GM19438 (cell line): ENCODE data around the gene S100P.
"Not testable (repeated sequence)": the region's sequence is repeated elsewhere in the genome, so short reads cannot be mapped to it uniquely, and the experiment has no call there.

Source experiments
- ATAC-seq: cut with Tn5 transposase; IDR thresholded peaks from one replicate; pipeline ENCODE4 v1.9.1; 2021; ENCODE audit warnings: low read depth; ENCODE audit not compliant: unreplicated experiment

Gene S100P

DNA sequence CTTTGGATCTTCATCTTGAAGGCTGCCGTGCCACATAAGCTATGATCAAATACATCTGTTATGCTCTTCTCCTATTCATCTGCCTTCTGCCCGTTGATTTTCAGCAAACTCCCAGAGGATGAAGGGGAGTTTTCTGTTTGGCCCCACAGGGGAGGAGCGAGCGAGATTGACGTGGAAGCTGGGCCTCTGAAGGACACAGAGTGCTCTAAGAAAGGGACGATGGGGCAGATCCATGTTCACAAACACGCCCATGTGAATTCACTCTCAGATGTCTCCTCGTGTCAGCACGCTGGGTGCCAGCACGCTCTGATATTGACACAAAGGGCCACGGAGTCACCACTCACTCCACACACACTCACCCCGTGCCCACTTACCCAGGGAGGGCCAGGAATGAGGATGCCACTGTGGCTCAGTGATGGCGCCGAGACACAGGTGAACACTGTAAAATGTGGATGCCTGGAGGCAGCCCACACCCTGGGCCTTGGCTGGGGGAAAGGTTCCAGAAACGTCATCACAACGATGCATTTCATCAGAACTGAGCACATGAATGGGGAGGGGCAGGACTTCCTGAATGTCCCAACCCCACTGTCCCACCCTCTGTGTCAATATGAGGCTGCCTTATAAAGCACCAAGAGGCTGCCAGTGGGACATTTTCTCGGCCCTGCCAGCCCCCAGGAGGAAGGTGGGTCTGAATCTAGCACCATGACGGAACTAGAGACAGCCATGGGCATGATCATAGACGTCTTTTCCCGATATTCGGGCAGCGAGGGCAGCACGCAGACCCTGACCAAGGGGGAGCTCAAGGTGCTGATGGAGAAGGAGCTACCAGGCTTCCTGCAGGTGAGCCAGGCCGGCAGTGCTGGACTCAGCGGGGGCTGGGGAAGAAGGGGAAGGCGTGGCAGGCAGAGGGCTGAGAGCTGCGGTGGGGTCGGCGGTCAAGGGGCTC is at the start of gene S100P:
Gene S100P (plus strand): TSS at position 648 of the 946 bp plus-strand sequence. CDS start 55 bp downstream, at position 703.
- ATAC-seq: no peak

DNA sequence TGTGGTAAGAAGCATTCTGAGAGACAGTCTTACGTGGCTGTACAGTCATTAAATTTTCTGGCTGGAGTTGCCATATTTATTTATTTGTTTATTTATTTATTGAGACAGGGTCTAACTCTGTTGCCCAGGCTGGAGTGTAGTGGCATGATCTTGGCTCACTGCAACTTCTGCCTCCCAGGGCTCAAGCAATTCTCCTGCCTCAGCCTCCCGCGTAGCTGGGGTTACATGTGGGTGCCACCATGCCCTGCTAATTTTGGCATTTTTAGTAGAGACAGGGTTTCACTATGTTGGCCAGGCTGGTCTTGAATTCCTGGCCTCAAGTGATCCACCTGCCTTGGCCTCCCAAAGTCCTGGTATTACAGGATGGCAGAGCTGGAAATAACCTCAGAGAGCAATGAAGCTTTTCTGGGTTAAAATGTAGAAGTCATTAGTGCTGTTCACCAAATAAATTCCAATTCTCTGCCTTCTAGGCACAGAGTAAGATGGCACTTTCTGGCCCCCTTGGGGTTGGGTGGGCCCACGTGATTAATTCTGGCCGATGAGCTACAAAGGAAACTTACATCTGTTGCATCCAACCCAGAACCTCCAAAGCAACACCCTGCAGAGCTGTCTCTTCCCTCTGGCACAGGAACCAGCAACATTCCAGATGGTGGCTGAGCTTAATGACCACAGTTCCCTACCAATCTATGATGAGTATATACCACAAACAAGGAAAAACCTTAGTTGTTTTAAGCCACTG is 48.7 kb upstream of the S100P start:
- no peak for ATAC-seq

DNA sequence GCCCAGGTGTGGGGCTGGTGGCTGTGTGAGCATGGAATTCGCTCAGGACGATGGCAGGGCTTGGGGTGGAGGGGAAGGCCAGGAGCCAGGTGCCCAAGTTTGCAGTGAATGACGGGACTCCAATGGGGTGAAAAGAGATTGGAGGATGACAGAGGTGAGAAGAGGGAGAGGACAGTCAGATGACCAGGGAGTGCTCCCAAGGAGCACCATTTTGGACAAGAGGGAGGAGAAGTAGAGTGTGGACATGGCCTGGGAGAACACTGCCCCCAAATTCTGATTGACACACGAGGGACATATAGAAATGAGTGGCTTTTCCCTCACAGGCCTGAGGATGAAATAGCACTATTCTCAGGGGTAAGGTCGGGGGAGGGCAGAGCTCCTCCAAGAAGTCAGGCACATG is 46.5 kb upstream of the S100P start:
- no peak for ATAC-seq

DNA sequence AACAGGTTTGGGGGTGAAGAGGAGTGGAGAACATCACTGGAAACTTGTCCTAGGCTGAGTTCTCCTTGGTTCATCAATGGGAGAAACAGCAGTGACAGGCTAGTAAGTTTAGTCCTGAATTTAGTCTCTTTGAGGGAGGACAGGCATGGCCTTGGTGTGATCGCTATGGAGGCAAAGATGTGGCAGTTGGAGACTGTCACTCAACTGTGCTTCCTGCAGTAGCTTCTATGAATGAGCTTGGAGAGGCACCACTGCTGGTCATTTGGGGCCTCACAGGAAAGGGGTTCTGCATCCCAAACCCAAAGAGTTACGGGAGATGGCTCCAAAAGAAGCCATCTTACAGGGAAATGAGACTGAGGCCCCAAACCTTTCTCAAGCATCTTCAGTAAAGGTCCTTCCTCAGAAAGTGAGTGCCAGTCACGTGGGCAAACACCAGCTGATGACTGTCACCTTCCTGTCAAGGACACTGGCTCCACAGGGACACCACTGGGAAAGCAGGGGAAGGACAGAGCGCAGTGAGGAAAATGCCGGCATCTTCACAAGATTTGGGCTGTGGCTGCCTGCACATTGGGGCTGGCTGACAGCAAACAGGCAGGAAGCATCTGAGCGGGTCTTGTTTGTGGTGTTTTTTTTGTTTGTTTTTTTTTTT is 46.0 kb upstream of the S100P start:
- ATAC-seq: no peak

DNA sequence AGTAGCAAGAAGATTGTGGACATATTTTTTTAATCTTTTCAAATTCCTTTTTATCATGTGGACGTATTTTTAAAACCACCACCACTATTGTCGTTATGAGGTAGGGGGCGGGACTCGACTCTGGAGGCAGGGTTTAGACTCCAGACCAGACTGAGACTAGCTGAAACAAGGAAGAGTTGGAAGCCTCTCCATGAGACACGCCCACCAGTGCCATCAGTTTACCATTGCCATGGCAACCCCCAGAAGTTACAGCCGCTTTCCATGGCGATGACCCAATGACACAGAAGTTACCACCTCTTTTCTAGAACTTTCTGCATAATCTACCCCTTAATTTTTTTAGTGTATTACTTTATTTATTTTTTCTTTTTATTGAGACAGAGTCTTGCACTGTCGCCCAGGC is 44.5 kb upstream of the S100P start:
- ATAC-seq: no peak

DNA sequence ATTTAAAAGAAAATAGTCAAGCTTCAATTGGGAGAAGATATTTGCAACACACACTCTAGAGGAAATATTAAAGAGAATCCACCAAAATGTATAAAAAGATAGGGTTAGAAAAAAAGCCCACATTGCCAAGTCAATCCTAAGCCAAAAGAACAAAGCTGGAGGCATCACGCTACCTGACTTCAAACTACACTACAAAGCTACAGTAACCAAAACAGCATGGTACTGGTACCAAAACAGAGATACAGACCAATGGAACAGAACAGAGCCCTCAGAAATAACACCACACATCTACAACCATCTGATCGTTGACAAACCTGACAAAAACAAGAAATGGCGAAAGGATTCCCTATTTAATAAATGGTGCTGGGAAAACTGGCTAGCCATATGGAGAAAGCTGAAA is 39.5 kb upstream of the S100P start:
- ATAC-seq: not testable (repeated sequence)

DNA sequence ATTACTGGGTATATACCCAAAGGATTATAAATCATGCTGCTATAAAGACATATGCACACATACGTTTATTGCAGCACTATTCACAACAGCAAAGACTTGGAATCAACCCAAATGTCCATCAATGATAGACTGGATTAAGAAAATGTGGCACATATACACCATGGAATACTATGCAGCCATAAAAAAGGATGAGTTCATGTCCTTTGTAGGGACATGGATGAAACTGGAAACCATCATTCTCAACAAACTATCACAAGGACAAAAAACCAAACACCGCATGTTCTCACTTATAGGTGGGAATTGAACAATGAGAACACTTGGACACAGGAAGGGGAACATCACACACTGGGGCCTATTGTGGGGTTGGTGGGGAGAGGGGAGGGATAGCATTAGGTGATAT is 38.4 kb upstream of the S100P start:
- ATAC-seq: not testable (repeated sequence)

DNA sequence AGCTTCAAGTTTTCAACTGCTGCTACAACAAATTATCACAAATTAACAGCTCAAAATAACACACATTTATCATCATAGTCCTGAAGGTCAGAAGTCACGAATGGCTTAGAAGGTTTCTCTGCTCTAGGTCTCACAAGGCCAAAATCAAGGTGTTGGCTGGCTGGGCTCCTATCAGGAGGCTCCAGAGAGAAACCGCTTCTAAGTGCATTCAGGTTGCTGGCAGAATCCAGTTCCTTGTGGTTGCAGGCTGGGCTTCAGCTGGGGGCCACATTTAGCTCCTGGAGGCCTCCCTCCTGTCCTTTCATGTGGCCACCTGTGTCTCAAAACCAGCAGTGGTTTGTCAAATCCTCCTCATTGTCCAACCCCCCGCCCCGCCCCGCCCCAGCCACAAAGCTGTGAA is 37.8 kb upstream of the S100P start:
- ATAC-seq: no peak

DNA sequence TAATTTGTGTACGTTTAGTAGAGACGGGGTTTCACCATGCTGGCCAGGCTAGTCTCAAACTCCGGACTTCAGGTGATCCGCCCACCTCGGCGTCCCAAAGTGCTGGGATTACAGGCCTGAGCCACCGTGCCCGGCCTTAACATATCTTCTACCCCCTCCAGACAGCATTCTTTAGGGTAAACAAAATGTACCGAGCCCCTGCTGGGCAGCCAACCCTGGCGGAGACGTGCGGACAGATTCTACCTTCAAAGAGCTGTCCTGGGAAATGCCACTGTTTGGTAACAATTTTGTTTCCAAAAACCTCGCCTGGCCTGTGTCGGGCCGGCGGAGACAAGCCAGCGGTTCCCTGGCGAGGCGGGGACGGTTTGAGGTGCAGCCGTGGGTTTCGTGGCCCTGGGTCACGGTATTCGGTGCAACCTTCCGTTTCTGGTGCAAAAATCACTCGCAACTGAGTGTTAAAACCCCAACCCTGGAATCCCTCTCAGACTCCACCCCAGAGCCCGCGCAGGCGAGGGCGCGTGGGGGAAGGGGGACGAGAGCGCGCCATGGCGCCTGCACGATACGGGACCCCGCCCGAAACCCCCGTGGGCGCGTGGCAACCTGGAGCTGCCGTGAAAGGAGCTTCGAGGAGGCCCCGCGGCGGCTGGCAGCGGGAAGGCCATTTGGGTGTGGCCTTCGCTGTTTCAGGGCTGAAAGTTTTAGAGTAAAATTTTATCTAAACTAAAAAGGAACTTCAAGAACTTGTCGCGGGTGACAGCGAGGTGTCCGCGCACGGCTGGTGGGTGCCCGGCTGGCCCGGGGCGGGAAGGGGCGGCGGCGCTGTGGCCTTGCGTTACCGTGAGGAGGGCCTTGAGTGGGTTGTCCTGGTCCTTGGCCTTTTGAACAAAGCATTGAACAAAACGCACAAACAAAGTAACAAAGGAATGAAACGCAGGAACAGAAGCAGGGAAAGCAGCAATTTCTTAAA is 36.2 kb upstream of the S100P start:
- ATAC-seq: no peak

DNA sequence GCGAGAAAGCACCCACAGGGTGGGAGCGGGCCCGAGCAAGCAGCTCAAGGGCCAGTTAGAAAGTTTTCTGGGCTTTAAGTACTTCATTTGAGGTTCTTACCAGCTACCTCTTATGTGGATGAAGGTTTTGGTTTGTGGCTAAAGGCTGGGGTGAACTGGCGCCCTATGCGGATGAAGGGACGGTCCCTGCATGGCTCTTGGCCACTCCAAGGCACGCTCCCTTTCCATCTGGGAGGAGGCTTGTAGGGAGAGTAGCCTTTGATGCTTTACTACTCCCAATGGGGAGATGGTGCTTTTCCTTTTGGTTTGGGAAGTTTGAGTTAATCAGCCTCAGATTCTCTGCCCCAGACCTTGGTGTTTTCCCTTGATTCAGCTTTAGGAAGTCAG is 35.5 kb upstream of the S100P start:
- ATAC-seq: no peak

DNA sequence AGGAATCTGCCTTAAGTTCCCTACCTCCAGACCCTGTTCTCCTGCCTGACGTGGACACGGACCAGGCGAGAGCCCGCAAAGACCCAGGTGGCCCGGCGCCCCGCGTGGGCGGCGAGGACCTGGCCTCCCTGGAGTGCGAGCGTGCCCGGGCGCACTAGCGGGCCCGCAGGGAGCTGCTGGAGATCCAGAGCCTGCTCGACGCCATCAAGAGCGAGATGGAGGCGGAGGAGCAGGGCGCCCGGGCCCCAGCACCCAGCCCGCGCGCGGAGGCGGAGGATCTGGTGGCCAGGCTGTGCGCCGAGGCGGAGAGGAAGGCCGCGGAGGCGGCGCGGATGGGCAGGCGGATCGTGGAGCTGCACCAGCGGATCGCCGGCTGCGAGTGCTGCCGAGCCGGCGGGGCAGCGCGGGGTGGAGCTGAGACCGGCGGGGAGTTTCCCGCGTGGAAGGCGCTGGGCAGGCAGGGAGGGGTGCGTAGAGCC is 35.0 kb upstream of the S100P start:
- no peak for ATAC-seq

DNA sequence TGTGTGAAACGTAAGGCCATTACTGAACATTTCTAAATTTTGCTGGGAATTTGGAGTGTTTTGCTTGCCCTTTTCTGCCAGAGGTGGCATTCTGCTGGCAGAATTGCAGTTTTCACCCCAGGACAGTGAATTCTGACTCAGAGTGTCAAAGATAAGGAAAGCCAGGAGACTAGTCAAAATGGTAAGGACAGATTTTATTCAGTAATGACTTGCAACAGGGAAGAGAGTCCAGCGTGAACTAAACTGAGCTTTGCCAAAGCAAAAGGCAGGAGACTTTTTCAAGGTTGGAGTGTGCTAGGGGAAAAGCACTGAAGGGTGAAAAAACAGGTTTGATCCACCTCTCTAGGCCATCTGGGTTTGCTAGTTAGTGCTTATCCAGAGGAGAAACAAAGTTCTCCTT is 33.8 kb upstream of the S100P start:
- no peak for ATAC-seq

DNA sequence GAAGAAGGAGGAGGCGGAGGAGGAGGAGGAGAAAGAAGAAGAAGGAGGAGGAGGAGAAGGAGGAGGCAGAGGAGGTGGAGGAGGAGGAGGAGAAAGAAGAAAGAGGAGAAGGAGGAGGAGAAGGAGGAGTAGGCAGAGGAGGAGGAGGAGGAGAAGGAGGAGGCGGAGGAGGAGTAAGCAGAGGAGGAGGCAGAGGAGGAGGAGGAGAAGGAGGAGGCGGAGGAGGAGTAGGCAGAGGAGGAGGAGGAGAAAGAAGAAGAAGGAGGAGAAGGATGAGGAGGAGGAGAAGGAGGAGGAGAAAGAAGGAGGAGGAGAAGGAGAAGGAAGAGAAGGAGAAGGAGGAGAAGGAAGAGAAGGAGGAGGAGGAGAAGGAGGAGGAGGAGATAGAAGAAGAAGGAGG is 33.2 kb upstream of the S100P start:
- no peak for ATAC-seq

DNA sequence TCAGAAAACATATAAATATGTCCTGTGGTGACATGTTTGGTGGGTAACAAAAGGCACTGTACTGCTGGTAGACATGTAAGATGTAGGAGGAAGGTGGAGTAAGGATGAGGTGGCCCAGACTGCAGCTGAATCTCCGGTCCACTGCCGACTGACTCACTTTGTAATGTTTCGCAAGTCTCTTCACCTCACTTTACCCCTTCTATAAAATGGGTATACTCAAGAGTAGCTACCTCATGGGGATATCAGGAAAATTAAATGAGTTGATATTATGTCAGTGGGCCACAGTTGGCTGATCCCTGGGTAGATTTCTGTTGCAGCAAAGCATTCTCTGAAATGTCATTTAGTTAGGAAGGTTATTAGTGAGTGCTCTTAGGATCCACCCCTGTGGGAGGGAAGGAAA is 31.1 kb upstream of the S100P start:
- ATAC-seq: no peak

DNA sequence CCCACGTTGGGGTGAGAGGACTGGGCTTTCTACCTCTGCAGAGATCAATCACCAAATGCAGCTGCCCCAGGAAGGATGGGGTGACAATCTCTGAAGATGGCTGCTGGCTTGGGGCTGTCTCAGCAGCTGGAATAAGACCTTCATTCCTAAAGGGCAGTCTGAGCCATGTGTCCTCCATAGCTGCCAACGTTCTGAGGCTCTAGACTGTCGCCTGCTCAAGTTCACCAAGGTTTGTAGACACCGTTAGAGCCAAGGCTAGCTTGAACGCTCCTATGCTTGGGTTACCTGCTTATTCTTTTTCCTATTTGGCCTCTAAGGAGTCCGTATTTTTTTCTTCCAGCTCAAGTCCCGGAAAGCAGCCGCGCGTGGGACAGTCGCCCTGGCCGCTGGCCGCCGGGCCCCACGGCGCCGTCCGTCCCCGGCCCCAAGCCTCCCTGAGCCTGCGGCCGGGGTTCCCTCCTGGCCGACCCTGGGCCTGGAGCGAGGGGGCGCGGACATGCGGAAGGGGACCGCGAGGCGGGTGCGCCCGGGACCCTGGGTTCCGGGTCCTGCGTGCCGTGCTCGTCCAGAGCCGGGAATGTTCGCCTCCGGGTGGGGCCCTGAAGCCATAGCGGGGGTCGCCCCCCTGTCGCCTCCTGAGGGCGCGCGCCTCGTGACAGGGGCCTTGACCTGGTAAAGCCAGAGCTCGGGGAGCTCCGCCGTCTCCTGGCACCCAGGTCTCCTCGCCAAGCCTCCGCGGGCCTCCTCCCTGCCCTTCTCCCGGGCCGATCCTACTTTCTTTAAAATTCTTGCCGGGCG is 29.9 kb upstream of the S100P start:
- no peak for ATAC-seq

DNA sequence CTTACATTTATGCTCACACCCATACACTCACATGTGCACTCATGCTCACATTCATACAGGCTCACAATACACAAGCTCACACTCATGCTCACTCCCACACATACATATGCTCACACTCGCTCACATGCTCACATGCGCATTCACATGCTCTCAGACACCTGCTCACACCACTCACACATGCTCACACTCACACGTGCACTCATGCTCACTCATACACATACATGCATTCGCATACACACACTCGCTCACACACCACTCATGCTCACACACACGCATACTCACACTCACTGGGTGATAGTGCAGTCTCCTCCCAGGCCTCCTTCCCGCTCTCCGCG is 28.4 kb upstream of the S100P start:
- ATAC-seq: no peak

DNA sequence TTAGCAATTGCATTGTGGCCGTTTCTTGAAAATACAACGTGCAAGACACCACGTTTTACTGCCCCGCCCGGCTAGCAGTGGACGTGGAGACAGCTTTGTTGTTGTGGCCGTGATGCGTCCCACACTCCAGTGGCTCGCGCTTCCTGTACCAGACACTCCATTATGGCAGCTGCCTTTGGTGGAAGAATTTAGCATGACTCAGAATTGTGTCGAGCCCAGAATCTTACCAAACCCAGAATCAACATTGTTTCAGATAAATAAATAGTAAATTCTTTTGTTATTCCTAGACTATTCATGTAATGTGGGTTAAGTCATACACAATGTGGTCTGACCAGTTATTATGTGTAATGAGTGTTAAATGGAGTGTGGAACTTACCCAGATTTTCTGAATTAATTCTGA is 25.3 kb upstream of the S100P start:
- no peak for ATAC-seq

DNA sequence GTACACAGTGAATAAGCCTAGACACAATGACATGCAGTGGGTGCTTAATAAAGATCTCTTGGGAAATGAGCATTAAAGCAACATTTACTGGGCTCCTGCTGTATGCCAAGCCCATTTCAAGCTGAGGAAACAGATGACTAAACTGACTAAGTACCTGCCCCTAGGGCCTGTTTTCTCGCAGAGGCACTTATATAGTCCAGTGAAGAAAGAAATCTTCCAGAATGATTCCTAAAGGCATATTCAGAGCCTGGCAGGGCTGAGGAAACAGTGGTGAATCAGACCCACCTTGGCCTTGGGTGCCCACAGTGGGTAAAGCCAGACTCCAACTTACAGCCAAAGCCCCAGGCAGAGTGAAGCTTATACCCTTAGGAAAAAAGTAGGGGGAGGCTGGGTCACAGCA is 22.0 kb upstream of the S100P start:
- no peak for ATAC-seq

DNA sequence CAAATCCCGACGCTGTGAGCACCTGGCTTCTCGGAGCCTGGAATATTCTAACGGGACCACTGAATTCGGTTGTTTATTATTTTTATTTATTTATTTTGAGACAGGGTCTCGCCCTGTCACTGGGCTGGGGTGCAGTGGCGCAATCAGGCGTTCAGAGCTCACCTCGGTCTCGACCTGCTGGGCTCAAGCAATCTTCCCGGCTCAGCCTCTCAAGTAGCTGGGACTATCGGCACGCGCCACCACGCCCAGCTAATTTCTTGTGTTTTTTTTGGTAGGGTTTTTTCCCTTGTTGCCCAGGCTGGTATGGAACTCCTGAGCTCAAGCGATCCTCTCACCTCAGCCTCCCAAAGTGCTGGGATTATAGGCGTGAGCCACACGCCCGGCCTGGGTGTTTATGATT is 21.5 kb upstream of the S100P start:
- no peak for ATAC-seq
